G401 (cell line): ENCODE results near the gene ATF6. TPM values are rescaled to one million over a fixed set of nuclear protein-coding genes. Genes with fewer than 3 reads are reported as not detected.

Experiments used
- DNase-seq: peaks from one replicate; pipeline ENCODE4 v3.0.0-alpha.2; 2015; ENCODE audit warnings: low spot score
- in situ Hi-C: cut with HindIII; loops from 2 replicates; pipeline ENCODE4 v1.10.0; 2016; ENCODE audit warnings: low sequenced_read_pairs, mixed read lengths
- total RNA-seq: library from RNA; depleted of rRNA; stranded (reverse); fragments of >200 nt; shearing (Covaris generic); gene quantifications from 2 replicates; pipeline ENCODE4 v1.2.3, GENCODE V29; 2014

ATF6 gene
- total RNA-seq, 1 experiment from 2014 or later = 15.2 TPM

DNA sequence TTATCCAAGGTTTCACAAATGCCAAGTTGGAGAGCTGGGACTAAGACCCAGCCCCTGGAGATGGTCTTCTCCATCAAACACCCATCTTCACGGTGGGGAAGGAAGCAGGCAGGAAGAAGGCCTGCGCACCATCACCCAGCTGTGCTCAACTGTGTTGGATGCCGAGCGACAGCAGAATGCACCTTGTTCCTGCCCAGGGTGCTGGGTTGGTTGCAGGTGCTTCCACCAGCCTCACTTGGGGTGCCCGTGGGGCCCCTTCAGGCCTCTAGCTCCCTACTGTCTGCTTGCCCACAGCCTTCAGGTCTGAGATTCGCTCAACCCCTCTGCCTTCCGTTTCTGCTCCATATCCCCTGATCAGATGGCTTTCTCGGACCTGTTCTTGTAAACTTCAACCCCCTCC lies 215.0 kb downstream of the ATF6 start:
- in situ Hi-C loops = no loop called here
- DNase-seq = no peak

DNA sequence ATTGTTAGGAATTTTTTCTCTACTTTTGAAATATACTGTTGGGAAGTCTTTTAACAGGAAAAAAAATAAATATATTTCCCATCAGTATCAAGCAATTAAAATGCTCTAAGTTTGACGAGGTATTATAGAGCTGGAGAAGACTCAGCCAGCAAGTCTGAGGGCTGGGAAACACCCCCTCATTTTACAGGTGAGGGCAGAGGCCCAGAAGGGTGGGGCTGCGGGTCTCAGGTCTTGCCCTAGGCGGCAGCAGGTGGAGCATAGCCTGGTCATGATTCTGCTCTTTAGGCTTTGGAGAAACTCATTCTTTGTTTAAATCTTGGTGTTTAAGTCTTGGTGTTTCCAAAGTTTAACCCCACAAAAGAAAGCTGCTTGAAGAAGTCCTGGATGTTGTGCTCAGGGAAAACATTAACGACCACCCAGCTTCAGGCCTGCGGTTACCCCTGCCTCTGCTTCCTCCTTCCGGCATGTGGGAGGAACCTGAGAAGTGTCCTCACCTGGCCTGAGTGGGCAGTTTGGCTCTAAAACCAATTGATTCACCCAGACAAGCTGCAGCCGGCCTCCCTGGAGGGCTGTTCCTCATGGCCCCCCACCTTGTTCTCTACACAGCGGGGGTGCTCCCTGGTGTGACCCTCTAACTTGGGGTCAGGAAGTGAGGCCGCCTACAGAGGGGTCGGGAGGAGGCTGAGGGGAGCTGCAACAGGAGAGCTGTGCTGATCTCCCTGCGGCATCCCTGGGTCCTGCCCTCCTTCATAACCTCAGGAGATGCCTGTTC lies 215.8 kb downstream of the ATF6 start:
- in situ Hi-C loops = no loop called here
- DNase-seq = no peak

DNA sequence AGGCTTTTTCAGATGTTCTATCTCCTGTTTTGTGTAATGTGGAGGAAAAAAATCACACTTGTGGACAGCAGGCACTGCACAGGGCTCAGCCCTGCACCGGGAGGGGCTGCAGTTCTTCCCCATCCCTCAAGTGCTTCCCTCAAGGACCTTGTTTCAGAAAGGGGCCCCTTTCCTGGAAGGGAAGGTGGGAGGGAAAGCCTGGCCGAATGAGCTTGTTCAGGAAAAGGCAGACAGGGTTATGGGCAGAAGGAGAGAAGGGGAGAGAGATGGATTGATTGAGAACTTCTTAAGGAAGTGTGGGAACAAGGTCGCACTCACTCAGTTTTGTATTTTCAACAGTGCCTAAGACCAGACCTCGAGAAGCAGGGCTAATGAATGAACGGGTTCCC lies 216.4 kb downstream of the ATF6 start:
- in situ Hi-C loops = no loop called here
- no peak for DNase-seq

DNA sequence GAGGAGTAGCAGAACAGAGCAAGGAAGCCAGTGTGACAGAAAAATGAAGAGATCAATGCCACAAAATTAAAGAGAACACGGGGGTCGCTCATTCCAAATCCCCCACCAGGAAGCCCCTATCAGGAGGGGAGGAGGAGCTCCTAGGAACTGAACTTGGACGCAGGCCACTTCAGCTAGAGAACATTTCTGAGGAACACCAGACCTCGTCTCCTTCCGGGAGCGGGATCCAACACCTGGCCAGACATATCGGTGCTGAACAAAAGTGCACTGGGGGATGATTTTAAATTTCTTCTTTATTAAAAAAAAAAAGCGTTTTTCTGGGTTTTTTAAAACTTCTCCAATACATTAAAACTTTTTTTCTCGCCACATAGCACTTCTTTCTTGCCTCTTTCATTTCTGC lies 216.8 kb downstream of the ATF6 start:
- in situ Hi-C loops = no loop called here

DNA sequence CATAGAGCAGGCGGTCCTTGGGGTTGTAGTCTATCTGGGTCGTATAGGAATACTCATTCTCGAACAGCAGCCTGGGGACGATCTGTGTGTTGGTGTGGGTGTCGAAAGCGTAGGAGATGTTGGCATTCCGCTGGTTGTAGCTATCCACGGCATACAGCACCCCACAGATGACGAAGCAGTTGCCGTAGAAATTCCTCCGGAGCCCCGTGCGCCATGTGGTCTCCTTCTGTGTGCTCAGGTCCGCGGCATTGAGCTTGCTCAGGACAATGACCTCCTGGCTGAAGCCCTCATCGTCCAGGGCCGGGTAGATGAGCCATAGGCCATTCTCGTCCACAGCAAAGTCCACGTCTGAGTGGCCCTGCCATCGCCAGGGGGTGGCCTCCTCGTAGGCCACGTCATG lies 217.6 kb downstream of the ATF6 start:
- no peak for DNase-seq
- in situ Hi-C loops = no loop called here

More for the DNA sequence above, 216.8 kb downstream of the ATF6 start:
- DNase-seq = no peak

DNA sequence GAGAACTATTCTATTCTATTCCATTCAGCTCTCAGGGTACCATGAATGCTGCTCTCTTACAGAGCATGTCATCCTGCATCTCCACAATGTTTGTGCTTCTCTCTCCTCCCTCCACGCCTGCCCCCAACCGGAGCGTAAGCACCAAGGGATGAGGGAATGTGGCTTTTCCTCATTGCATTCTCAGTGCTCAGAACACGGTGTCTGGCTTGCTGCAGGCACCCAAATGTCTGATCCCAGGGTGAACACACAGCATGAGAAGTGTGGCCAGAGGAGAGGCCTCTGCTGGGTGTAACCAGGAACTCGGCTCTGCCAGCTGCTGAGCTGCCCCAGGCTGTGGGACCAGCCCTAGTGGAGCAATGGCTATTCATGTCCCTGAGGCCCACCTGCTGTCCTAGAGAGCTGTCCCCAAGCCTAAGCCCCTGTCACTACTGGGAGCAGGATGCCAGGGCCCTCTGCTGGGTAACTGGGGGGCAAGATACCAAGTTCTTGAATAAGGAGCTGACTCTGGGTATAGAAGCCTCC lies 219.2 kb downstream of the ATF6 start:
- in situ Hi-C loops = no loop called here
- no peak for DNase-seq

DNA sequence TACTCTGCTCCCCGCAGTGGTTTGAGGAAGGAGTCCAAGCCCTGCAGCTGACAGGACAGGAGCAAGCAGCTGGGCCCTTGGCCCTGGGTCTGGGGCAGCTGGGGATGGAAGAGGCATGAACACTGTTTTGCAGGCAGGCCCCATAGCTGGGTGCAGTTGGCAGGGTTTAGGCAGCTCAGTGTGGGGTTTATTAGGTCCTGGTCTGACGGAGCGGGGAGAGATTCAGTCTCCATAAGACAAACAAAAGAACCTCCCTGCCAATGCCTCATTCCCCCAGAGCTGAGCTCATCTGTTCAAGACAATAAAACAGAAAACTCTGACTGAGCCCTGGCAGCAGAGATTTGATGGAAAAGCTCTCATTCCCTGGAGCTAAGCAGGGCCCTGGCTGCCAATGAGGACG lies 220.2 kb downstream of the ATF6 start:
- DNase-seq = no peak
- in situ Hi-C loops = no loop called here

DNA sequence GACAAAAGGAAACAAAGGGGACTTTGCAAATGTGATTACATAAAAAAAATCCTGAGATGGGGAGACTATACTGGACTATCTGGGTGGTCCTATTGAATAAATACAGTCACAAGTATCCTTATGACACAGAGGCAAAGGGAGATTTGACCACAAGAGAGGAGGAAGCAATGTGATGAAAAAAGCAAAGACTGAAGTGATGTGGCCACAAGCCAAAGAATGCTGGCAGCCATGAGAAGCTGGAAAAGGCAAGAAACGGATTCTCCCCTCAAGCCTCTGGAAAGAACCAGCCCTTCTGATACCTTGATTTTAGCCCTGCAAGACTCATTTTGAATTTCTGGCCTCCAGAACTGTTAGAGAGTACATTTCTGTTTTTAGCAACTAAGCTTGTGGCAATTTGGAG lies 221.2 kb downstream of the ATF6 start:
- no peak for DNase-seq

DNA sequence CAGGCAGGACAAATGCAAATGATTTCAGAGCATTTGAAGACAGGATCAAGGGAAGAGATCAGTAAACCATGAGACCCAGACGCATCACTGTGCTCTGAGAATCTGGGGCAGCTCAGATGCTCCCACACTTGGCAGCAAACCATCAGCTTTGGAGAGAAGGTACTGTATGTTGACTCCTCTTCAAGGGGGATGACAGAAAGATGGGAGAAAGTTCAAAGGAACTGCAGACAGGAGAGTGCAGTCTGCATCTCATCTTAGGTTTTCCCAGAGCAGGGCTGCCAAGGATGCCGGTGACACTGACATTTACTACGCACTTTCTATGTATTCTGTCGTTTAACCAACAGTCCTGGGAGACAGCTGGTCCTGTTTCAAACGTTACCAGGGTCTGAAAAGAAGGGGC lies 221.8 kb downstream of the ATF6 start:
- no peak for DNase-seq
- in situ Hi-C loops = no loop called here

More for the DNA sequence above, 221.2 kb downstream of the ATF6 start:
- in situ Hi-C loops = no loop called here

DNA sequence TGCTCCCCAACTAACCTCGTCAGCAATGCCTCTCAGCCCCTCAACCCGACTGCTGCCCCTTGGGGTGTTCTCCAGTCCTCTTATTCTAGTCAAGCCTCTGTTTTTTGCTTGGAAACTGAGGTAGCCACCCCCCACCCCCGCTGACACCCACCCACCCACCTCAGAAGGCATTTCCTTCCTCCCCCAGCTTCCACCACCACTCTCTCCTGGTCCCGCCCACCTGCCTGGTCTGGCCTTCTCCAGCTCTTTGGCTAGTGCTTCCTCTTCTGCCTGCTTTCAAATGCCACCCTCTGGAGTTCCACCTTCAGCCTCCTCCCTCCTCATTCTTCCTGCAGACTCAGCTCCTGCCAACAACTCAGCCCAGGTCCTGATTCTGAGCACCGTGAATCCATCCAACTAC lies 222.3 kb downstream of the ATF6 start:
- in situ Hi-C loops = no loop called here
- DNase-seq = no peak

DNA sequence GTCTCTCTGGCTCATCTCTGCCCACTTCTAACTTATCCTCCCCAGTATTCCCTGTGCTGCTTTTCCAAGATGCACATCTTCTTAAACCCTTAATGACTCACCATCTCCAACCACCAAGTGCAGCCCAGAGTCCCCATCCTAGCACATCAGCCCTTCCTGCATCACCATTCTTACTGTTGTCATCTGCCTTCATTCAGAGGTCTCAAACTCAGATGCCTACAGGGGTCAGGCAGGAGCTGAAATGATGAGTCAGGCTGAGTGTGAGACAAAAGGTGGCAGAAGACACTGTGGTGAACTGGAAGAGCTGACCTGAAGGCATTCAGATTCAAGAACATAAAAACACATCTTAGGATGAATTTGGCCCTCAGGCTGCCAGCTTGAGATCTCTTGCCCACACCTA lies 223.0 kb downstream of the ATF6 start:
- in situ Hi-C loops = no loop called here
- DNase-seq = no peak

DNA sequence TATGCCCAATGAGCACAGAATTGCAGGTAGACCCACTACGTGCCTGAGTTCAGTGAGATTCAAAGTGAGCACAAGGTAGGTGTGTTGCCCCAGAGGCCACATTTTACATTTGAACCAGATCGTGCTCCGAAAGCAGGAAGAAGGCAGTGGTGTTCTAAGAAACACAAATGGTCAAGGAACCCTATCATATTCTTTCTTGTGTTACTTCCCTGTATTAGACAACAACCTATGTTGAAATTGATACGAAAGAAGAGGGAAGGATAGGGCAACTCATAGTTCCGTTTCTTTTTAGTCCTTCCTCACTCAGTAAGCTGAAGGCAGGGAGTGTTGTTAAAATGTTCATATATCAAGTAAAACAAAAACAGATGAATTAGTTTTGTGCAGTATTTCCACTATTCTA lies 223.7 kb downstream of the ATF6 start:
- DNase-seq = no peak
- in situ Hi-C loops = no loop called here

DNA sequence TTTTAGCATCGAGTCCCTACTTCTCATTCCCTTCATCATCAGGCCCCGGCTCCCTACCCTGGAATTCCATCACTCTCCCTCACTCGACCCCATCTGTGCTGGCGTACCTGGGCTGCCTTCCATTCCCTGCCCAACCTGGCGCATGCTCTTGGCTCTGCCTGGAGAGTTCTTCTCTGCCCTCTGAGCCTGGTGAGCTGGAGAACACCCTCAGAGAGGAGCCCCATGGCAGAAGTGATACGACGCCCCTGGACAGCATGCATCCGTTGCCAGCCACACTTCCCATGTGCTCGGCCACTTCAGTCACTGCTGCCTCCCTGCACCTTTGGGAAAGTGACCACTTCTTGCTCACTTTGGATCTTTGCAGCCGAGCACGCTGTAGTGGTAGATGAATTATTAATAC lies 227.5 kb downstream of the ATF6 start:
- no peak for DNase-seq
- in situ Hi-C loops = no loop called here

DNA sequence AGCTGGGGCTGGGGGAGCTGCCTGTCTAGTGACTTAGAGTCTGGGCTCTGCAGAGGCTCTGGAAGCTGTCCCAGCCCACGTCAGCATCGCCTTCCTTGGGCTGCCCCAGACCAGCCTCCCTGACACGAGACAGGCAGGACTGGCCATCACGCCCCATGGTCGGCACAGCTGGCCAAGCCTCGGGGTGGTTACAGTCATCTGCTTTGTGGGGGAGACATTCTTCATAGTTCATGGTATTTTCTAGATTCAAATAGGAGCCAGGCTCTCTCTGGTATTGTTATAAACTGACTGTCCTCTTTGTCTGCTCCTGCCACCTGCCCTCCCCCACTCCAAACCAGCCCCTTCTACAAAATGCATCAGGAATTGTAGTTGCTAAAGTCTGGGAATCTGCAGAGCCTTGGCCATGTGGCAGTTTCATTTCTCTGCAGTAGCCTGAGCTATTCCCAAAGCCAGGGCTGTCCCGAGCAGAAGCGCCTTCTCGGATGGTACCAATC lies 228.1 kb downstream of the ATF6 start:
- in situ Hi-C loops = no loop called here
- DNase-seq = no peak

DNA sequence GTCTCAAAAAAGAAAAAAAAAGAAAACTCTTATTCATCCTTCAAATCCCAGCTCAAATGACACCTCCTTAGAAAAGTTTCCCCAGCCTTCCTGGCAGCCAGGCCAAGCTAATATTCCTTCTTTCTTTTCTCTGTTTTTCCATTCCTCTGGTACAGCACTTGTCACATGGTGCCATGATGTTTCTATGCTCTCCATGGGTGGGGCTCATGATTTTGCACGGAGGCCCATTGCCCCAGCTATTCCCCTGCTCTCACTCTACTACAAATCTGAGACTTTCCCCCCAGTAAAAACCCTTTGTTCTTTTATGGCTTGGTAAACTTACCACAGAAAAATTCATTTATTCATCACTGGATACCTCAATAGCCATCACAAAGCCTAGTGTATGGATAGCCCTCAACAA lies 231.0 kb downstream of the ATF6 start:
- in situ Hi-C loops = no loop called here

DNA sequence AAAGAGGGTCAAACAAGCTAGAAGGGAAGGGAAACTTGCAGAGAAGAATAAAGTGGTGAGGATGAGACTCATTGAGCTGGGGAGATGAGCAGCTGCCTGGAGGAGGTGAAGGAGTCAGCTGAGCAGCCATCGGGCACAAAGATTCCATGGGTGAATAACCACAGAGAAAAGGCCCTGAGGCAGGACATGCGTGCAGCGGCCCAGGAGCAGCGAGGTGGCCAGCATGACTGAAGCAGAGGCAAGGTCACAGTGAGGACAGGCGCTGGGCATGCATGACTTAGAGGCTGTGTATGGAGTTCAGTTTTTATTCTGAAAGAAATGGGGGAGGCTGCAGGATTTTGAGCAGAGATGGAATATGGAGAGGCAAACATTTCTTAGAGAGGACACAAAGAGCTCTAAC lies 232.7 kb downstream of the ATF6 start:
- no peak for DNase-seq
- in situ Hi-C loops = no loop called here

More for the DNA sequence above, 231.0 kb downstream of the ATF6 start:
- DNase-seq = no peak

DNA sequence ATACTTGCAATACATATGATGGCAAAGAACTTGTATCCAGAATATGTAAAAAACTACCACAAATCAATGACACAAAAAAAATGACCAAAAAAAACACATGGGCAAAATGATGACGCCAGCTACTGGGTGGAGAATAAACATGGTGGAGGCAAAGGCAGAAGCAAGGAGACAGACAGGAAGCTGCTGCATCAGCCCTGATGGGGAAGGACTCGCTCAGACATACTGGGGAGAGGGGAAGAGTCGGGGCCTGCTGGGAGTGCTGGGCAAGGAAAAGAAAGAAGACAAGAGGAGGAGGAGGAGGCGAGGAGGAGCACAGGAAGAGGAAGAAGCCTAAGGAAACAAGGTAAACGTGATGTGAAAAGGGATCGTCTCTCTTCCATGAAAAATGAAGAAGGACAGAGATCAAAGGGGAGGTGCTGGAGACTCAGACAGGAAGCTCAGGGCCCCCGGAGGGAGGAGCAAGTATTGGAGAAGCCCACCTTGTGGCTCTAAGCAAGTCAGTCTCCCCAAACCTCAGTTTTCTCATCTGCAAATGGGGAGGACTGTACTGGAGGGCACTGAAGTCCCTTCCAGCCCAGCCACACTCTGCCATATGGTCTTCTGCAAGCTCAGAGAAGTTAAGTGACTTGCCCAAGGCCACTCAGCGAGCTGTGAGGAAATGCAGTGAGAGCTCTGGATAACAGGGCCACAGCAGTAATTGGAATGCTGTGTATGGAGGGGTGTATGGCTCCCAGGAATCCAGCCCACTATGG lies 233.4 kb downstream of the ATF6 start:
- in situ Hi-C loops = no loop called here
- no peak for DNase-seq

DNA sequence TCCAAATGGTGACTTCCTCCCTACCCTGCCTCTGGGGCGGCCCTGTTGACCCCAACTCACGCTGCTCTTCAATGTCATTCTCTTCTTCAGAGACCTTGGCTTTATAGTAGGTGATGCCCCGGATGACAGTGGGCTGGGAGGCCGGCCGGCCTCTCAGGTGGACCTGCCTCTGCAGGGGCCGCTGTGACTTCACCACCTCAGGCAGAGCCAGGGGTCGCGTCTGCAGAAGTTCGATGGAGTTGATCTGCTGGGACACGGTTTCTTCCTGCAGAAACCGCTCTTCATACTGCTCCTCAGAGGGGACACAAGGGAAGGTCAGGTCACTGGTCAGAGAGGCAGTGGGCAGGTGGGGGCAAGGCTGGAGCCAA lies 233.9 kb downstream of the ATF6 start:
- DNase-seq = no peak
- in situ Hi-C loops = no loop called here

DNA sequence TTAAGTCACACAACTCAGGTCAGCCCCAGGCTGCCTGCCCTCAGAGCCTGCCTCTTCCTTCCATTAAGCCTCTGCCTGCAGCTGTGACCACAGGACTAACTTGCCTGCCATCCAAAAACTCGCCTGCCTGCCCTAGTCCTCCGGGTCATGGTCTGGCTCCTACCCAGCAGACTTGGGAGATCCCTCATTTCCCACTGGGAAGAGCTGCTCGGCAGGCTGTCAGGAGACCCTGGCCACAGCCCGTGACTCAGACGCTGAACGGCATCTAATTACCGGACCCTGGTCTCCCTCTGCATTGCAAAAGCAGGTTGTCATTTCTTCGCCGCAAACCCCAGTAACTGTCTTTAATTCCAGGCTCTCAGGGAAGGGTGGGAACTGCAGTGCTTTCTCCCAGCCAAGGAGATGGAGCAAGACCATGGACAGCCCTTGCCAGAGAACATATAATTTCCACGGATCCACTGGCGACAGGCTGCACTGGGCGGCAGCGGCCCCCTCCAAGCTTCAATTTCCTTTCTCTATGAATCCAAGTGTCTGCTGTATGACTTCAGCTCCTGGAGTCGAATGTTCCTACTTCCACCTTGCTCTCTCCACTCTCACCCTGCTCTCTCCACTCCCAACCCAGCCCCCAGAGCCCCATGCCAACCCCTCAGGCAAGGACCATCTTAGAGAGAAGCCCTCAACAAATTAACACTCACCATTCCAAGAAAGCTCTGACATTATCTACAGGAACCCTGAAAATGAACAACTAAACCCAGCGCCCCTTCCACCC lies 237.1 kb downstream of the ATF6 start:
- no peak for DNase-seq
- in situ Hi-C loops = no loop called here

DNA sequence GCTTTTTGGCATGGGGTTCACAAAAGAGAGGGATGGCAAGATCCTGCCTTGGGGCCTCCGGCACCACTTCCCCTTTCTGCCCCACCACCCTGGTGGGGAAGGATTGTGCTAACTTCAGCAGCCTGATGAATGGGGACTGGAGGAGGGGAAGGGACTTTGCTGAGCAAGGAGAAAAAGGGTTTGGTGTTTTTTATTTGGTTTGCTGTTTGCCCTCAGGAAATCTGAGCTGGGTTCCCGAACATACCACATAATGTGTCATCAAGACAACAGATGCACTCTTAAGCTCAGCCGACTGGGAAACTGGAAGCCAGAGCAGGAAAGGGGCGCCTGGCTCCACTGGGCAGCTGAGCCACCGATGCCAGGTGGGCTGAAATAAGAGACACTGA lies 237.7 kb downstream of the ATF6 start:
- no peak for DNase-seq
- in situ Hi-C loops = no loop called here
